DOHH2 (cell line): ENCODE measurements around the gene TFB2M.

Source experiments
- CTCF ChIP-seq: fragments of 200-600 bp; sonication (generic); IDR thresholded peaks from one replicate; pipeline ENCODE4 v1.5.1; 2014; ENCODE audit warnings: antibody characterized with exemption, mild to moderate bottlenecking, low read depth, low read length; ENCODE audit not compliant: poor library complexity, severe bottlenecking
- EZH2phosphoT487 ChIP-seq: fragments of 200-600 bp; sonication (generic); IDR thresholded peaks from 2 replicates; pipeline ENCODE4 v1.6.1; 2017; ENCODE audit warnings: borderline replicate concordance, mild to moderate bottlenecking, antibody characterized with exemption, low read length, moderate library complexity, mixed read lengths

DNA sequence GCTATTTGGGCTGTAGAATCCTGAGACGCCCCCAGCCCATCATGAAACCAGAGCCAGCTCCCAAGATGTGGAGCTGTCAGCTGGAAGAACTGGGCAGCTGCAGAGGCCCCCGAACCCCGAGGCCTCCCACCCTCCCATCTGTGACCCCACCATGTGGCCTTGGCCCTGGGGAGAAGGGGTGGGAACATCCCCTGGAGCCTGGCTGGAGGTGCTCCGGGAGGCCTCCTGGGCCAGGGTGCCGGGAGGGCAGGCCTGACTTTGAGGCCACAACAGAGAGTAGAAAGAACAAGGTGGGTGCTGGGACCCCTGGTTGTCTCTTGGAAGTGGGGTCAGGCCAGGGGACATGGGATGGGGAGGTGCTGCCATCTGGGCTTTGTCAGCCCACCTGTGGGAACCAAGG lies 53.0 kb downstream of the TFB2M start:
- no peak for TF ChIP-seq CTCF
- TF ChIP-seq EZH2phosphoT487, result no peak
